NCI-H748 (cell line): ENCODE measurements around the gene TYW1B.
A peak's percentile ranks its signal among the peaks of the same experiment; 100 is the strongest.
"Not testable (repeated sequence)": the region's sequence is repeated elsewhere in the genome, so short reads cannot be mapped to it uniquely, and the experiment has no call there.

Experiments
- DNase-seq: peaks from one replicate; lab custom pipeline; 2025; ENCODE audit not compliant: unreplicated experiment; lab: John Stamatoyannopoulos, UW

TYW1B gene, protein sequence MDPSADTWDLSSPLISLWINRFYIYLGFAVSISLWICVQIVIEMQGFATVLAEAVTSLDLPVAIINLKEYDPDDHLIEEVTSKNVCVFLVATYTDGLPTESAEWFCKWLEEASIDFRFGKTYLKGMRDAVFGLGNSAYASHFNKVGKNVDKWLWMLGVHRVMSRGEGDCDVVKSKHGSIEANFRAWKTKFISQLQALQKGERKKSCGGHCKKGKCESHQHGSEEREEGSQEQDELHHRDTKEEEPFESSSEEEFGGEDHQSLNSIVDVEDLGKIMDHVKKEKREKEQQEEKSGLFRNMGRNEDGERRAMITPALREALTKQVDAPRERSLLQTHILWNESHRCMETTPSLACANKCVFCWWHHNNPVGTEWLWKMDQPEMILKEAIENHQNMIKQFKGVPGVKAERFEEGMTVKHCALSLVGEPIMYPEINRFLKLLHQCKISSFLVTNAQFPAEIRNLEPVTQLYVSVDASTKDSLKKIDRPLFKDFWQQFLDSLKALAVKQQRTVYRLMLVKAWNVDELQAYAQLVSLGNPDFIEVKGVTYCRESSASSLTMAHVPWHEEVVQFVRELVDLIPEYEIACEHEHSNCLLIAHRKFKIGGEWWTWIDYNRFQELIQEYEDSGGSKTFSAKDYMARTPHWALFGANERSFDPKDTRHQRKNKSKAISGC

GRCh38 chr7:72827839-72828591, at the start of gene TYW1B:
TYW1B (minus strand) TSS chr7:72828200; CDS start chr7:72828075, 125 bp downstream.
- peak; percentile 97 for DNase-seq

DNA sequence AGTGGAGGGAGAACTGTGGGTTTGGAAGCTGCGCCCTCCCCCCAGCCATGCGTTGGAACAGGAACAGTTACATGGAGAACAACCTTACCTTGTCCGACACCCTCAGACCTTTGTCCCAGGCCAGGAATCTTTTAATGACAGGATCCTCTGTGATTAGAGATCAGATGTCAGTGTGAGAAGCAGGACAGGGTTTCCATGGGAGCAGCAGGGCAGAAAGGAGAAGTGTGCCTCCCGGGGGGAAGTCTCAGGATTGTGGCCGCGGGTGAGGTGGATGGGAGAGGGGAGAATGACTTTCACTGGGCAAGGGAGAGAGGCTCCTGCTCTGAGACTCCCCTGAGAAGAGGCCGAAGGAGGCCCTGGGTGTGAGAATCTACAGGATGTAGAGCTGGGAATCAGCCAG, 39.6 kb upstream of the TYW1B start:
- not testable (repeated sequence) for DNase-seq

GRCh38 chr7:72858846-72859400, 30.9 kb upstream of the TYW1B start:
- DNase-seq: not testable (repeated sequence)

DNA sequence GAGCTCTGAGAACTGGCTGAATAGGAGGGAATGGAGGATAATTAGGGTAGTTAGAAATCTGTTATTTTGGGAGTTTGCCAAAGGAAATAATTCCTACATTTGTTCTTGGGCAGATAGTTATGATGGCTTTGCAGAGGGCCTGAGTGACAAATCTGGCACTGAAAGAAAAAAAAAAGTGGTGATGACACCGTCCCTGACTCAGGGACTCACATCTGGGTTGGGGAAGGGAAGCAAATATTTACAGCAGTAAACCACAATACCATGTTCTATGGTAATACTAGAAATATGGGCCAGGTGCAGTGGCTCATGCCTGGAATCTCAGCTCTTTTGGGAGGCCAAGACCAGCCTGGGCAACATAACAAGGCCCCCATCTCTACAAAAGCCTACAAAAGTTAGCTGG, 29.9 kb upstream of the TYW1B start:
- not testable (repeated sequence) for DNase-seq

DNA sequence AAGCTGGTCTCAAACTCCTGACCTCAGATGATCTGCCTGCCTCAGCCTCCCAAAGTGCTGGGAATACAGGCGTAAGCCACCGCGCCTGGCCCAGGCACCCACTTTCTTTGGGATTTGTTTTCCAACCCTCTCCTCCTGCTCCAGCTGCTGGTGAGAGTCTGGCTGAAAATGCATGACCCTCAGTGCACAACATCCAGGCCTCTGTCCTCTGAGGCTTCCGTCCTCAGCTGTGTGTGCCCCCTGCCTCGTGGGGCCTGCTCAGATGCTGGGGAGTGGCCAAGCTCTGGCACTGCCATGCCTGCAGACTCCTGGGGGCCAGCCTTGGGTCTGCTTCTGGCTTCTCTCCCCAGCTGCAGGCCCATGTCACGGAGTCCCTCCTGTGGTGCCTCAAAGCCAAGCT, 27.3 kb upstream of the TYW1B start:
- DNase-seq: not testable (repeated sequence)

DNA sequence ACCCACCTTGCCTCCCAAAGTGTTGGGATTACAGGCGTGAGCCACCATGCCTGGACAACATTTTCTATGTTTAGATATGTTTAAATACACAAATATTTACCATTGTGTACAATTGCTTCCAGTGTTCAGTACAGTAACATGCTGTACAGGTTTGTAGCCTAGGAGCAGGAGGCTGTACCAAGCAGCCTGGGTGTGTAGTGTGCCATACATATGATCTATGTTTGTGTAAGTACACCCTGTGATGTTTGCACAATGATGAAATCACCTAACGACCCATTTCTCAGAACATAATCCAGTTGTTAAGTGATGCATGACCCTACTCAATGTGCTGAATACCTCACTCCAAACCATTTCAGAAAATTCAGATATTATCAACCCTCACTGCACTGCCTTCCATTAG, 24.9 kb upstream of the TYW1B start:
- not testable (repeated sequence) for DNase-seq

DNA sequence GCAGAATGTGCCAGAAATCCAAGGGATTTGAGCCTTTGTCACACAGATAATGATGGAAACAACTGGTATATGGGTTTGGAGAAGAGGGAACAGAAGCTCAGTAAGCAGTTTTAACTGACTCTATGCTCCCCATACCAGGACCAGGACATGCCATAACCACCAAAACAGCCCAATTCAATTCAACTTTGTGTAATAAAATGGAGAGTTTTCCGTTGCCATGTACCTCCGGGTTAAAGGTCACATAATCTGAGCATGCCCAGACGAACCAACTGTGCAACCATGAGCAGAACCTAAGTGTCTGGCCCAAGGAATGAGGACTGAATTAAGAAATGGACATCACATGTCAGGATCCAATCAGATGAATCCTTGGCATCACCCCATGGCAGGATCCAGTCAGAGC, 22.7 kb upstream of the TYW1B start:
- not testable (repeated sequence) for DNase-seq

DNA sequence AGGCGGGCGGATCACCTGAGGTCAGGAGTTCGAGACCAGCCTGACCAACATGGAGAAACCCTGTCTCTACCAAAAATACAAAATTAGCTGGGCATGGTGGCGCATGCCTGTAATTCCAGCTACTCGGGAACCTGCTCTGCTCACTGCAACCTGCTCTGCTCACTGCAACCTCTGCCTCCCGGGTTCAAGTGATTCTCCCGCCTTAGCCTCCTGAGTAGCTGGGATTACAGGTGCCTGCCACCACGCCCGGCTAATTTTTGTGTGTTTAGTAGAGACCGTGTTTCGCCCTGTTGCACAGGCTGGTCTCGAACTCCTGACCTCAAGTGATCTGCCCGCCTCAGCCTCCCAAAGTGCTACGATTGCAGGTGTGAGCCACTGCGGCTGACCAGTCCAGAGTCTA, 16.1 kb upstream of the TYW1B start:
- DNase-seq: not testable (repeated sequence)

- not testable (repeated sequence) for DNase-seq
Observed at GRCh38 chr7:72843166-72843565, 15.2 kb upstream of the TYW1B start.

GRCh38 chr7:72840966-72841511, 13.0 kb upstream of the TYW1B start:
- not testable (repeated sequence) for DNase-seq

GRCh38 chr7:72838315-72838714, 10.3 kb upstream of the TYW1B start:
- not testable (repeated sequence) for DNase-seq

- DNase-seq: not testable (repeated sequence)
Observed at GRCh38 chr7:72837291-72837690, 9.3 kb upstream of the TYW1B start.

DNA sequence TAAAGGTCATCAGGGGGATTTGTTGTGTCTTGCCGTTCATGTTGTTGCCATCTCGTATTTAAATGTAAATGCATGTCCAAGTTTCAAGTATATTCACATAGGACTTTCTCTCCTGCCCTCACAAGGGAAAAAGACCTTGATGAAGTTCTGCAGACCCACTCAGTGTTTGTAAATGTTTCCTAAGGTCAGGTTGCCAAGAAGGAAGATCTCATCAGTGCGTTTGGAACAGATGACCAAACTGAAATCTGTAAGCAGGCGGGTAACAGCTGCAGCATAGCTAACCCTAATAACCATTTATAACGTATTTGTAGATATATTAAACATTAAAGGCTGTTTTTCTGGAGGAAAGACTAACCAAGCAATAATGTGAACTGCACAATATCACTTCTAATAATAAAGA, 2.6 kb upstream of the TYW1B start:
- DNase-seq: not testable (repeated sequence)

- peak; percentile 44 for DNase-seq
Observed at GRCh38 chr7:72829687-72830354, 1.8 kb upstream of the TYW1B start.

- peak; percentile 98 for DNase-seq
Observed at GRCh38 chr7:72829291-72829686, 1.3 kb upstream of the TYW1B start.

DNA sequence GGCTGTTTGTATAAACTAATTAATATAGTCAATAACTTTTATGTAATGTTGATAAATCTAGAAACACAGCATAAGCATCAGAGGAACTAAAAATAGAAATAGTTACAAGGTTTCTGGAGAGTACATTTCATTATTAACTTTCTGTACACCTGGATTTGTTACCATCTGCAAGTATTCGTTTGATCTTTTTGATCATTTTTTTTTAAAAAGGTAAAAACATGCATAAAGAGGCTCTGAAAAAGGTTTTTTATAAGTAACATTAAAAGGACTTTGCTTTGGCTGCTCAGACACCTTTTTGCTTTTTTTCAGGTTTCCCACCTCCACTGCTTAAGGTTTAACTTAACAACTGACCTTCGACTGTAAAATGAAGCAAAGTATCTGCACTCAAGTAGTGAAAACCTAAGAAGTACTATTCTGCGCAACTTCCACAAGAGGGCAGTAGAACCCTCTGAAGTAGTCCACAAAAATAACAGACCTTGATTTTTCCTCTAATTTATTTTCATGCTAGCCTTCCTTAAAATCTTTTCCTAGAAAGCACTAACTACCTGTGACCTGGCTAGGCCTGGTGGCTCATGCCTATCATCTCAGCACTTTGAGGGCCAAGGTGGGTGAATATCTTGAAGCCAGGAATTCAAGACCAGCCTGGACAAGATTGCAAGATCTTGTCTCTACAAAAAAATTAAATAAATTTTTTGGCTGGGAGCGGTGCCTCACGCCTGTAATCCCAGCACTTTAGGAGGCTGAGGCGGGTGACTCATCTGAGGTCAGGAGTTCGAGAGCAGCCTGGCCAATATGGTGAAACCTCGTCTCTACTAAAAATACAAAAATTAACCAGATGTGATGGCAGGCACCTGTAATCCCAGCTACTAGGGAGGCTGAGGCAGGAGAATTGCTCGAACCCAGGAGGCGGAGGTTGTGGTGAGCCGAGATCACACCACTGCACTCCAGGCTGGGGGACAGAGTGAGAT, 4.0 kb downstream of the TYW1B start:
- peak; percentile 2 for DNase-seq

DNA sequence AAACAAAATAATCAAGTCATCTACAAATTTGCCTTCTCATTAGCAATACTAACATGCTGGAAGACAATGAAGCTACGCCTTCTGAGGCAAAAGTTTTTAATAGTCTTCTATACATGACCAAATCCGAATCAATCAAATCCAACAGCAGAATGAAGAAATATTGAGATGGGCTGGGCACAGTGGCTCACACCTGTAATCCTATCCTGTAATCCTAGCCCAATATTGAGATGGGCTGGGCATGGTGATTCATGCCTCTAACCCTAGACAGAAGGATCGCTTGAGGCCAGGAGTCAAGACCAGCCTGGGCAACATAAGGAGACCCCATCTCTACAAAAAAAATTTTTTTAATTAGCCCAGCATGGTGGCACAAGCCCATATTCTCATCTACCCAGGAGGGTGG, 5.5 kb downstream of the TYW1B start:
- DNase-seq: not testable (repeated sequence)

GRCh38 chr7:72818663-72819361, 9.2 kb downstream of the TYW1B start:
- DNase-seq: not testable (repeated sequence)

GRCh38 chr7:72817661-72818060, 10.3 kb downstream of the TYW1B start:
- DNase-seq: peak; percentile 41
